Testis (tissue), 3 donors: ENCODE data around the gene RAB12. TPM values are rescaled to one million over a fixed set of nuclear protein-coding genes. Genes with fewer than 3 reads are reported as not detected.
"Not testable (repeated sequence)": the region's sequence is repeated elsewhere in the genome, so short reads cannot be mapped to it uniquely, and the experiment has no call there.

Experiments
- DNase-seq: peaks from one replicate; pipeline ENCODE4 v3.0.0-alpha.2; 2019
- H3K27ac ChIP-seq, 2 donors: fragments of 200-600 bp; sonication (generic); one replicate each; pipeline ENCODE4 v1.5.1; 2019
- H3K27me3 ChIP-seq: fragments of 200-600 bp; sonication (generic); one replicate; pipeline ENCODE4 v1.5.1; 2019
- H3K36me3 ChIP-seq: fragments of 200-600 bp; sonication (generic); one replicate; pipeline ENCODE4 v1.5.1; 2017; ENCODE audit warnings: low read depth; ENCODE audit errors: missing control alignments
- H3K4me1 ChIP-seq: fragments of 200-600 bp; sonication (generic); one replicate; pipeline ENCODE4 v1.5.1; 2019
- H3K4me3 ChIP-seq, 2 donors: fragments of 200-600 bp; sonication (generic); one replicate each; pipeline ENCODE4 v1.5.1; 2017 to 2019
- H3K9me3 ChIP-seq: fragments of 200-600 bp; sonication (generic); one replicate; pipeline ENCODE4 v1.5.1; 2017
- POLR2A ChIP-seq: fragments of 450-650 bp; IDR thresholded peaks from one replicate; pipeline ENCODE4 v1.6.1; 2017; ENCODE audit warnings: antibody characterized with exemption, mild to moderate bottlenecking, moderate library complexity
- WGBS, 2 donors: methylation state at CpG; one replicate each; pipeline ENCODE4 v1.1.5; 2018; 5-methylcytosine and 5-hydroxymethylcytosine counted together
- intact Hi-C: fragments of 100-400 bp; cut with DNase I; formaldehyde crosslinking; loops from one replicate; pipeline ENCODE4 v1.15.1; 2023; ENCODE audit warnings: low total_unique reads
- polyA plus RNA-seq: library from polyadenylated mRNA; stranded (reverse); fragments of 350-450 nt; fragmentation: Illumina TruSeq; extraction: RNeasy Lipid Tissue Mini Kit (QIAGEN cat#74804); gene quantifications from one replicate; pipeline ENCODE4 v1.2.3, GENCODE V29; 2014; ENCODE audit warnings: low read depth, low replicate concordance; ENCODE audit not compliant: insufficient read depth
- total RNA-seq, 2 donors: library from RNA; depleted of rRNA; stranded (reverse); fragments of >200 nt; gene quantifications; one replicate each; pipeline ENCODE4 v1.2.3, GENCODE V29; 2016
- TF ChIP-seq, protein P1 (sequence below), 3 experiments: fragments of 450-650 bp in 2 of 3; fragments of 200-600 bp in 1 of 3; sonication (generic) in 1 of 3; IDR thresholded peaks; one replicate each; pipeline ENCODE4 v1.5.1; 2016 to 2019; ENCODE audit warnings: antibody characterized with exemption in 3 of 3, mild to moderate bottlenecking in 2 of 3, moderate library complexity in 1 of 3

The RAB12 gene
- total and polyA plus RNA-seq, 3 donors from 2014 or later, result 28.0 to 52.0 (median 39.8) TPM

DNA sequence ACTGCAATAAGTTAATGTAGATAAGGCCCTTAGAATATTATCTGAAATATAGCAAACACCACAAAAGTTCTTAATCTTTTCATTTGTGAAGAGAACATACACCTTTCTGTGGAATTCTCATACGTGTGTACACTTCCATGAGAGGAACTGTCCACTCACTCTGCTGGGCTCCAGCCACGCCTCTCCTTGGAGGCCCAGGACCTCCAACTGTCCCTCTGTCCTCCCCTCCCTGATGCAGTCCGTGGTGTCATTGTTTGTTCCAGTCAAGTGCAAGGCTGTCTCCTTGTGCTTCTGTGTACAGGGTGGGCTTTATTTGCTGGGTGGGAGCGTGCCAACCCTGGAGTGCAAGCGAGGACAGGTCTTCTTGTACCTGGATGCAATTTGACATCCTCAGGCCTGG, 8.7 kb downstream of the RAB12 start:
- DNase-seq, result no peak
- Histone ChIP-seq H3K4me3 (no peak overlapping the region), H3K27ac (no peak overlapping the region), H3K27me3 (no peaks in the 10 kb centered on the region), H3K36me3 (no peaks in the 10 kb centered on the region), H3K4me1 (peaks cover 20% of the 10 kb centered on the region), H3K9me3 (no peaks in the 10 kb centered on the region)
- TF ChIP-seq, protein P1, sequence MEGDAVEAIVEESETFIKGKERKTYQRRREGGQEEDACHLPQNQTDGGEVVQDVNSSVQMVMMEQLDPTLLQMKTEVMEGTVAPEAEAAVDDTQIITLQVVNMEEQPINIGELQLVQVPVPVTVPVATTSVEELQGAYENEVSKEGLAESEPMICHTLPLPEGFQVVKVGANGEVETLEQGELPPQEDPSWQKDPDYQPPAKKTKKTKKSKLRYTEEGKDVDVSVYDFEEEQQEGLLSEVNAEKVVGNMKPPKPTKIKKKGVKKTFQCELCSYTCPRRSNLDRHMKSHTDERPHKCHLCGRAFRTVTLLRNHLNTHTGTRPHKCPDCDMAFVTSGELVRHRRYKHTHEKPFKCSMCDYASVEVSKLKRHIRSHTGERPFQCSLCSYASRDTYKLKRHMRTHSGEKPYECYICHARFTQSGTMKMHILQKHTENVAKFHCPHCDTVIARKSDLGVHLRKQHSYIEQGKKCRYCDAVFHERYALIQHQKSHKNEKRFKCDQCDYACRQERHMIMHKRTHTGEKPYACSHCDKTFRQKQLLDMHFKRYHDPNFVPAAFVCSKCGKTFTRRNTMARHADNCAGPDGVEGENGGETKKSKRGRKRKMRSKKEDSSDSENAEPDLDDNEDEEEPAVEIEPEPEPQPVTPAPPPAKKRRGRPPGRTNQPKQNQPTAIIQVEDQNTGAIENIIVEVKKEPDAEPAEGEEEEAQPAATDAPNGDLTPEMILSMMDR (IDR thresholded peaks at IDR 0.05), result no peak
- no peak for TF ChIP-seq POLR2A
- intact Hi-C loops, result no loop called here
- WGBS, 2 donors, result 89 to 92% methylated on average over 5 of the region's 5 CpGs

DNA sequence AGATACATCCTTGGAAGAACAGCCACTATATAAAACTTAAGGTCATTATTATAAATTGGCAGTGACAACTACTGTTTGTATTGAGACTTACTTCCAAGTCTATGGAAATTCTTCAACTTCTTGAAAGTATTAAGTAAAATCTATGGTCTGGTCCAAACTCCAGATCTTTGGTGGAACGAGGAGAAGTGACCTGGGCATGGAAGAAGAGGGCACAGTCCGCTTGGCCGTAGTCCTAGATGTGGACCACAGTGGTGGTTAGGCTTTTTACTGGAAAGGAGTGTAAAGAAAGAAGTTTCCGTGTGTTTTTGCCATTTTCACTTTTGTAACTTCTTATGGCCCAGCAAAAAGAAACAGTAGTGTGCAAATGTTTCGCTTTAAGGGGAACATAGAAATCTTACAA, 9.8 kb downstream of the RAB12 start:
- WGBS, 2 donors, result 88 to 96% methylated on average over 5 of the region's 5 CpGs
- Histone ChIP-seq H3K4me3 (no peak overlapping the region), H3K36me3 (no peaks in the 10 kb centered on the region), H3K27me3 (no peaks in the 10 kb centered on the region), H3K4me1 (peaks cover 25% of the 10 kb centered on the region), H3K9me3 (no peaks in the 10 kb centered on the region), H3K27ac (no peak overlapping the region)
- no peak for DNase-seq
- intact Hi-C loops, result no loop called here
- TF ChIP-seq, protein P1 (IDR thresholded peaks at IDR 0.05), result no peak
- TF ChIP-seq POLR2A, result no peak

DNA sequence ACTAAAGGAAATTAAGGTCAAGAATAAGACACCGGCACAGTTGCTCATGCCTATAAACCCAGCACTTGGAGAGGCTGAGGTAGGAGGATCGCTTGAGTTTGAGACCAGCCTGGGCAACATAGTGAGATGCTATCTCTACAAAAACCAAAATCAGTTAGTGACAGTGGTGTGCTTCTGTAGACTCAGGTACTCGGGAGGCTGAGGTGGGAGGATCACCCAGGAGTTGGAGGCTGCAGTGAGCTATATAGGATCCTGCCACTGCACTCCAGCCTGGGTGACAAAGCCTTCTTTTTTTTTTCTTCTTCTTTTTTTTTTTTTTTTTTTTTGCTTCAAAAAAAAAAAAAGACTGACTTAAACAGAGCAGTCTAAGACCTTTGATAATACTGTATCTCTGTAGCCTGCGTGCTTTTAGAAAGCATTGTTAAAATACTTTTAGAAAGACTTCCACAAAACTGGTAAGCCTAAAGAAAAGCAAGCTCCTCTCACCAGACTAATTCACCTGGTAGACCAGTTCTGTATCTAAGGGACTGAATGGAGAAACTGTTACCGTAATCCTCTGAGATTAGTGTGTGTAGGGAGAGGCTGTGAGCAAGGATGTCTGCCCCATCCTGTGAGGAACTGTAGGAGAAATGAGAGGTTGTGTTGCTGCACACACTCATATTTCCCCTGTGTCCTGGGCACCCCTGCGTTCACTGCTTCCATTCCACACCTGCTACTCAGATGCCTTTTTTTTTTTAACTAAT, 10.8 kb downstream of the RAB12 start:
- H3K4me3 ChIP-seq, result no peak overlapping the region
- H3K27me3 ChIP-seq, result no peaks in the 10 kb centered on the region
- no peak for DNase-seq
- no peaks in the 10 kb centered on the region for H3K36me3 ChIP-seq
- intact Hi-C loops, result no loop called here
- H3K4me1 ChIP-seq, result peaks cover 21% of the 10 kb centered on the region
- TF ChIP-seq POLR2A, result no peak
- TF ChIP-seq, protein P1 (IDR thresholded peaks at IDR 0.05), result no peak
- 87 to 90% methylated on average over 6 of the region's 6 CpGs for WGBS, 2 donors
- no peaks in the 10 kb centered on the region for H3K9me3 ChIP-seq
- no peak overlapping the region for H3K27ac ChIP-seq

DNA sequence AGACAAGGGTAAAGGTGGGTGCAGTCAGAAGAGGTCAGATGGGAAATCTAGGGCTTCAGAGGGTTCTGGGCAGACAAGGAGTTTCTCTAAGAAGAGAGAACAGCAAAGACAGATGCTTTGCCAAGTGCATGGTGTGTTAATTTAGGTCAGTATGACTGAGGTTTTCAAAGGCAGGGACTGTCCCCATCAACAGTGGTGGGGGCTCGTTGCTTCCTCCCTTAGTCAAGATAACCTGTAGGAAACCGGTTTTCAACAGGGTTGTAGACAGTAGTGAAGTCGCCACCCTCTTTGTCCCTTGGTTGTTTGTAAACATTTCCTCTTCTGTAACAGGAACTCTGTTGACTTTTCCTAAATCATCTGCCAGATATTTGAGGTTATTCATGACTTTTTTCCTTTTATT, 11.6 kb downstream of the RAB12 start:
- H3K4me3 ChIP-seq, result no peak overlapping the region
- intact Hi-C loops, result no loop called here
- H3K9me3 ChIP-seq, result no peaks in the 10 kb centered on the region
- H3K4me1 ChIP-seq, result peaks cover 13% of the 10 kb centered on the region
- 67 to 74% methylated on average over 3 of the region's 3 CpGs for WGBS, 2 donors
- TF ChIP-seq, protein P1 (IDR thresholded peaks at IDR 0.05), result no peak
- TF ChIP-seq POLR2A, result no peak
- no peak overlapping the region for H3K27ac ChIP-seq
- DNase-seq, result no peak
- no peaks in the 10 kb centered on the region for H3K36me3 ChIP-seq
- no peaks in the 10 kb centered on the region for H3K27me3 ChIP-seq

GRCh38 chr18:8622625-8623024, 13.4 kb downstream of the RAB12 start:
- H3K9me3 ChIP-seq, DNase-seq, H3K4me1 ChIP-seq, H3K27me3 ChIP-seq, intact Hi-C loops, H3K27ac ChIP-seq, H3K36me3 ChIP-seq, H3K4me3 ChIP-seq: not testable (repeated sequence)
- WGBS, 2 donors, result 85 to 88% methylated on average over 10 of the region's 10 CpGs
